Measurements from ENCODE around the gene RUBCN. TPM values are rescaled to one million over a fixed set of nuclear protein-coding genes. Genes with fewer than 3 reads are reported as not detected.

Gene RUBCN
- total and polyA plus RNA-seq, 12 donors = 9.7 to 51.4 (median 33.6) TPM

DNA sequence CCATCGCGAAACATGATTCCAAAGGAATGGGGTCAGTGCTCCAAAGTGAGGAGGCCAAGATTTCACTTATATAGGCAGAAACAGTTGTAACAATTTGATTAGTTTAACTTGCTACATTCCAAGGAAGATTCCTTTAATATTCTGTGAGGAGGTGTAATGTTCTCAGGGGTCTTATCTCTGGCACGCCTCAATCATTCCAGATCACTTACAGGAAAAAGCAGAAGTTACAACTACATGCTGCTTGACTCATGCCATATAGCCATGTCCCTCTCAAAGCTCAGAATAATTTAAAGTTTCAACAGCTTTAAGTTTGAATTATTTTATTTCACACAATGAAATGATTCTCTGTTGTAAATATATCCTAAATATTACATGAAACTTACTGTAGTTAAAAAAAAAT lies 9.5 kb upstream of the RUBCN start:
- WGBS, 2 donors = 82 to 84% methylated on average over 3 of the region's 3 CpGs
- no peak overlapping the region for H3K4me3 ChIP-seq
- intact Hi-C loops (cut with DNase I) = loop anchor here in 2 of 10 donors (5.0 kb wide), 2 partner anchors 34 to 46 kb away; partner anchors contain the start of gene LRCH3 (in 1 of the 2)

DNA sequence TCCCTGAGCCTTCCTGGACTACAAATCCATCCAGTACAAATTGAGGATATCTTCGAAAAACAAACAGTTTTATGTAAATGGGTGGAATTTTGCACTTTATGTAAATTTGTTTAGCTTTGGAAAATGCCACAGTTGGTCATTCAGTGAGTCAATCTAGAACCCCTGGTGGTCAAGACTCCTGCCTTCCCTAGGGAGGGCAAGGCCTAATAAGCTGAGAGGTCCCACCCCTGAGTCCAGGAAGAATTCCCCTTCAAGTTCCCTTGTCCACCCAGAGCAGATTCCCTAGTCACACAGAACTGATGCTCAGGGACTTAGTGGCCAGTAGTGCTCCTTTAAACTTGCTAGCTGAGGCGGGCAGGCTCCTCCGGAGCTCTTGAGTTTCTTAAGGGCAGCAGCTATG lies 6.1 kb upstream of the RUBCN start:
- no peak for ATAC-seq
- 88 to 95% methylated on average over 3 of the region's 3 CpGs for WGBS, 2 donors
- Histone ChIP-seq H3K9me3 (peaks cover 0 to 4% (median 0%) of the 10 kb centered on the region in 11 donors), H3K27me3 (no peaks in the 10 kb centered on the region), H3K36me3 (no peaks in the 10 kb centered on the region), H3K4me1 (peaks cover 0 to 22% (median 12%) of the 10 kb centered on the region in 9 donors), H3K4me3 (no peak overlapping the region), H3K27ac (no peak overlapping the region)
- intact Hi-C loops (cut with DNase I) = no loop called here
- TF ChIP-seq, protein P1, sequence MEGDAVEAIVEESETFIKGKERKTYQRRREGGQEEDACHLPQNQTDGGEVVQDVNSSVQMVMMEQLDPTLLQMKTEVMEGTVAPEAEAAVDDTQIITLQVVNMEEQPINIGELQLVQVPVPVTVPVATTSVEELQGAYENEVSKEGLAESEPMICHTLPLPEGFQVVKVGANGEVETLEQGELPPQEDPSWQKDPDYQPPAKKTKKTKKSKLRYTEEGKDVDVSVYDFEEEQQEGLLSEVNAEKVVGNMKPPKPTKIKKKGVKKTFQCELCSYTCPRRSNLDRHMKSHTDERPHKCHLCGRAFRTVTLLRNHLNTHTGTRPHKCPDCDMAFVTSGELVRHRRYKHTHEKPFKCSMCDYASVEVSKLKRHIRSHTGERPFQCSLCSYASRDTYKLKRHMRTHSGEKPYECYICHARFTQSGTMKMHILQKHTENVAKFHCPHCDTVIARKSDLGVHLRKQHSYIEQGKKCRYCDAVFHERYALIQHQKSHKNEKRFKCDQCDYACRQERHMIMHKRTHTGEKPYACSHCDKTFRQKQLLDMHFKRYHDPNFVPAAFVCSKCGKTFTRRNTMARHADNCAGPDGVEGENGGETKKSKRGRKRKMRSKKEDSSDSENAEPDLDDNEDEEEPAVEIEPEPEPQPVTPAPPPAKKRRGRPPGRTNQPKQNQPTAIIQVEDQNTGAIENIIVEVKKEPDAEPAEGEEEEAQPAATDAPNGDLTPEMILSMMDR (IDR thresholded peaks at IDR 0.05) = no peak
- no peak for DNase-seq

More for the DNA sequence above, 9.5 kb upstream of the RUBCN start:
- Histone ChIP-seq H3K4me1 (peaks cover 0 to 37% (median 12%) of the 10 kb centered on the region in 9 donors), H3K27ac (peak overlapping the region in 8 of 10 donors; percentile 11 to 98 (median 96)), H3K9me3 (peaks cover 0 to 4% (median 0%) of the 10 kb centered on the region in 11 donors), H3K36me3 (no peaks in the 10 kb centered on the region), H3K27me3 (no peaks in the 10 kb centered on the region)
- no peak for ATAC-seq
- DNase-seq = no peak
- TF ChIP-seq, protein P1 (IDR thresholded peaks at IDR 0.05) = no peak

DNA sequence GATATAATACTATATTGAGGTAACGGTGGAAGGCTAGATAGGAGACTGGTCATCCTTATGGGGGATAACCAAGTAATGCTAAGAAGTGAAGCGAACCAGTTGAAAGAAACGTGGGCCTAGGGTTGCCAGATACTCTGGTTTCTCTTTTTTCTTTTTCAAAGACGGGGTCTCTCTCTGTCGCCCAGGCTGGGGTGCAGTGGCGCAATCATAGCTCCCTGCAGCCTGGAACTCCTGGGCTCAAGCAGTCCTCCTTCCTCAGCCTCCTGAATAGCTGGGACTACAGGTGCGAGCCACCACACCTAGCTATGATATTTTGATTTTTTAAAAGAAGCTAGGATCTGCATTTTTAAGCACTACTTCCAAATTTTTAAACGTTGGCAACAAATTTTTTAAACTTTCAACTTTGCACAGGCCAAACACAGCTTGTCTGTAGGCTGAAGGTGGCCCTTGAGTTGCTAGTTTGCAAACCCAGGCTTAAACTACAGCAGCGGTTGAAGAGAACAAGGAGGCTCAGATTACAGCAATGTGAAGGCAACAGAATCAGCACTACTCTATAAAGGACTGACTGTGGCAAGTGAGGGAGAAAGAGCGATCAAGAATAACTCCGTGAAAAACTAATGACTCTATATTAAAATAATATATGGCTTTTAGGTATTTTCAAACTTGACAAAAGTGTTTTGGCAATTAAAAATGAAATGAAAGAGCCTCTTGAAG lies 1.2 kb upstream of the RUBCN start:
- Histone ChIP-seq H3K27ac (peak overlapping the region in 7 of 10 donors; percentile 84 to 92 (median 89)), H3K9me3 (no peaks in the 10 kb centered on the region)
- intact Hi-C loops (cut with DNase I) = no loop called here

DNA sequence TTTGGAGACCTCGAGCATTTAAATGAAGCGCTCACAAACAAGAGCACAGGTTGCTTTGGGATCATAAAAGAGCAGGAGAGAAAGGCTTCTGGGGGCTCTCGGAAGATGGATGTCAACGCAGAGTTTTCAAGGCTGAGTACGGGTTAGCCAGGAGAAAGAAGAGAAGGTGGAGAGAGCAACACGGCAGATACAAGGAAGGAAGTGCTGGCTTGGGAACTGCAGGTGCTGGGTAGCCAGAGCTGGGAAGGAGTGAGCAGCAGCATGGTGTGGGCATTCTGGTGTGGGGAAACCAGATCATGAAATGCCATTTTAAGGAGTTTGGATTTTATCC lies 580 bp upstream of the RUBCN start:
- no peak for DNase-seq
- peak overlapping the region in 9 of 10 donors; percentile 74 to 95 (median 89) for H3K27ac ChIP-seq
- no peaks in the 10 kb centered on the region for H3K9me3 ChIP-seq
- H3K36me3 ChIP-seq = peaks cover 0 to 5% (median 0%) of the 10 kb centered on the region in 9 donors
- intact Hi-C loops (cut with DNase I) = no loop called here
- peak in 3 of 8 donors; percentile 3 to 18 (median 3) for ATAC-seq
- TF ChIP-seq, protein P1 (IDR thresholded peaks at IDR 0.05) = no peak
- peak overlapping the region; percentile 45 to 100 (median 92) for H3K4me3 ChIP-seq
- H3K27me3 ChIP-seq = no peaks in the 10 kb centered on the region
- peaks cover 5 to 28% (median 24%) of the 10 kb centered on the region in 9 donors for H3K4me1 ChIP-seq
- 0 to 2% methylated on average over 6 of the region's 6 CpGs for WGBS, 2 donors

More for the DNA sequence above, 1.2 kb upstream of the RUBCN start:
- Histone ChIP-seq H3K27me3 (no peaks in the 10 kb centered on the region), H3K36me3 (peaks cover 0 to 5% (median 0%) of the 10 kb centered on the region in 9 donors), H3K4me3 (peak overlapping the region in 7 of 10 donors; percentile 78 to 100 (median 94)), H3K4me1 (peaks cover 5 to 28% (median 24%) of the 10 kb centered on the region in 9 donors)
- TF ChIP-seq, protein P1 (IDR thresholded peaks at IDR 0.05) = no peak
- no peak for ATAC-seq
- no peak for DNase-seq
- WGBS, 2 donors = 66 to 67% methylated on average over 11 of the region's 11 CpGs
